HG03439 (cell line): ENCODE measurements around the gene INPP5D.
A peak's percentile ranks its signal among the peaks of the same experiment; 100 is the strongest.

Experiments used
- ATAC-seq: cut with Tn5 transposase; IDR thresholded peaks from one replicate; pipeline ENCODE4 v1.9.1; 2021; ENCODE audit warnings: mild to moderate bottlenecking, moderate library complexity; ENCODE audit not compliant: unreplicated experiment

The INPP5D gene

DNA sequence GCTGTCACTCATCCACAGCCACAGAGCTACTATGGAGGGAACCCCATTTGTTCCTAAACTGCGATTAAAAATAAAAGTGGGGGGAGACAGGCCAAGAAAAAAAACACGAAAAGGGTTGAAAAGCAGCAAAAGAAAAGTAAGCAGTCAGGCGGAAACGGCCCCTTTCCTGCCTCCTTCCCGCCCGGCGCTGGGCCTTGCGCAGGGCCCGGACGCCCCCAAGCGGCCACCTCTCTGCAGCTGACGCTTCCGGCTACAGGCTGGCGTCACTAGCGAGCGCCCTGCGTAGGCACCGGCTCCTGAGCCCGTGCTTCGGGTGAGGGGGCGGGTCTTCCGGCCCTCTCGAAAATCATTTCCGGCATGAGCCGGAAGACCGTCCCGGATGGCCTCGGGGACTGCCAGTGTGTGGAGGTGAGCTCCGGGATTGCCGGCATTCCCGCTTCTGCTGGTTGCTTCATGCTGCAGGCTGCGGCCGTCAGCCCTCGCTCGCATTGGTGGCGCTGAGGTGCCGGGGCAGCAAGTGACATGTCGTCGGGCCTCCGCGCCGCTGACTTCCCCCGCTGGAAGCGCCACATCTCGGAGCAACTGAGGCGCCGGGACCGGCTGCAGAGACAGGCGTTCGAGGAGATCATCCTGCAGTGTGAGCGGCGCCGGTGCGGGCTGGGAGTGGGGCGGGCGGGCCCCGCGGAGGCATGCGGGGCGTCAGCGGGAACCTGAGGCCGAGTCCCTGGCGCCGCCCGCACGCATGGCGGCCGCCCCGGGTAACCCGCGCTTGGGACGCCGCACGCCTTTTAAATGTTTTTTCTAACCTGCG lies 191.4 kb downstream of the INPP5D start, which contains the start of gene ATG16L1:
TSS of gene ATG16L1 (plus strand) at position 368 of the 811 bp plus-strand sequence. CDS start at position 523, 155 bp downstream.
- peak; percentile 84 for ATAC-seq

DNA sequence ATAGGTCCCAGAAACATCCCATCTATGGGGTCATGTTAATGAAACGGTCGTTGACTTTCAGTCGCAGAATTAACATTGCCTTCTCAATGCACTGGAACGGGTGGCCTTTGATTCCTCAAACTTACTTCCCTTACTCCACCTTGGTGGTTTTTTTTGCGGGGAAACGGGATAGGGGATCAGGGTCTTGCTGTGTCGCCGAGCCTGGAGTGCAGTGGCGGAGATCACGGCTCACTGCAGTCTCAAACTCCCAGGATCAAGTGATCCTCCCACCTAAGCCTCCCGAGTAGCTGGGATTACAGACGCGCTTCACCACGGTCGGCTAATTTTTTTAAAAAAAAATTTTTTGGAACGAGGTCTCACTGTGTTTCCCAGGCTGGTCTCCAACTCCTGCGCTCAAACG lies 192.1 kb downstream of the INPP5D start:
- no peak for ATAC-seq

DNA sequence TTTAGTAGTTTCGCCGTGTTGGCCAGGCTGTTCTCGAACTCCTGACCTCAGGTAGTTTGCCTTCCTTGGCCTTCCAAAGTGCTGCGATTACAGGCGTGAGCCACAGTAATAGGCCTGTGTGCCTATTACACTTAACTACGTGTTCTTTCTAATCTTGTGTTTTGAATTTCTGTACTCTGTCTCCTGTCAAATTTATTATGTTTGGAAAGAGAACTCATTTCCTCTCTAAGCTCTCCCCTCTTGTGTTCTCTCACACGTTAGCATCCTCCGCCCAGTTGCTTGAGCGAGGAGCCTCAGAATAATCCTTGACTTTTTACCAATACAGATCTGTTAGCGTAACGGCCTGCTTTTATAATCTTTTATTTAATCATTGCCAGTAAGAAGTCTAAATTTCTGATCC lies 195.0 kb downstream of the INPP5D start:
- no peak for ATAC-seq

DNA sequence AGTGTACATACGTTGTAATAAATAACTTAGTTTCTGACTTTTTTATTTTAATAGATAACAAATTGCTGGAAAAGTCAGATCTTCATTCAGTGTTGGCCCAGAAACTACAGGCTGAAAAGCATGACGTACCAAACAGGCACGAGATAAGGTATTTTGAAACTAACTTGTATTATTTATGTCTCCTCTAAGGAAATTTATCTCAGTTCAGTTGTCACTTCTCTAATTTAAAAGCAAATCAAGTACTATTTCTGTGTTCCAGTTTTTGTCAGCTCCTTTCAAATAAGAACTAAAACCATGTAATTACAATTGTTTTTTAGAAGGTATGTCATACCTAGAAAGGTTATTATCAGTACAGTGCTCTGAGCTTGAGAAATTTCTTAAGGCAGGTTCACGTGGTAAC lies 195.9 kb downstream of the INPP5D start:
- ATAC-seq, result no peak
